K562 (cell line): ENCODE results near the gene ZFYVE19. TPM values are rescaled to one million over a fixed set of nuclear protein-coding genes. Genes with fewer than 3 reads are reported as not detected.

ENCODE experiments used
- C11orf30 ChIP-seq: fragments of 450-650 bp; IDR thresholded peaks from 2 replicates; pipeline ENCODE4 v1.6.1; 2016; ENCODE audit warnings: low read depth, mild to moderate bottlenecking
- CBX1 ChIP-seq: sonication (generic); IDR thresholded peaks from 2 replicates; pipeline ENCODE4 v1.6.1; 2016; ENCODE audit warnings: antibody characterized with exemption, low read depth, mild to moderate bottlenecking
- DIDO1 ChIP-seq: fragments of 450-650 bp; IDR thresholded peaks from 2 replicates; pipeline ENCODE4 v1.6.1; 2016; ENCODE audit warnings: low read depth, missing biosample characterization, missing genetic modification characterization
- FOXA1 ChIP-seq: fragments of 450-650 bp; IDR thresholded peaks from 2 replicates; pipeline ENCODE4 v1.6.1; 2016; ENCODE audit warnings: mild to moderate bottlenecking, borderline replicate concordance
- IRF2 ChIP-seq: sonication (generic); formaldehyde crosslinking; IDR thresholded peaks from 2 replicates; pipeline ENCODE4 v1.8.1; 2022; ENCODE audit warnings: mild to moderate bottlenecking, missing genetic modification reagents
- KHSRP ChIP-seq: fragments of 450-650 bp; IDR thresholded peaks from 2 replicates; pipeline ENCODE4 v1.6.1; 2017
- MAFF ChIP-seq: IDR thresholded peaks from 2 replicates; pipeline ENCODE4 v1.6.1; 2012; ENCODE audit warnings: low read length, improper control_type of control experiment
- MCM2 ChIP-seq: fragments of 450-650 bp; IDR thresholded peaks from 2 replicates; pipeline ENCODE4 v1.6.1; 2017; ENCODE audit warnings: low read depth, mild to moderate bottlenecking
- MED1 ChIP-seq: sonication (generic); formaldehyde crosslinking; IDR thresholded peaks from 2 replicates; pipeline ENCODE4 v1.8.1; 2023; ENCODE audit warnings: missing genetic modification reagents, borderline replicate concordance
- NCOR1 ChIP-seq: fragments of 450-650 bp; IDR thresholded peaks from 2 replicates; pipeline ENCODE4 v1.6.1; 2016; ENCODE audit warnings: mild to moderate bottlenecking, moderate library complexity
- NFIC ChIP-seq: fragments of 450-650 bp; IDR thresholded peaks from 2 replicates; pipeline ENCODE4 v1.6.1; 2017; ENCODE audit warnings: mild to moderate bottlenecking, inconsistent platforms
- NFRKB ChIP-seq: fragments of 450-650 bp; IDR thresholded peaks from 2 replicates; pipeline ENCODE4 v1.6.1; 2016; ENCODE audit warnings: low read depth
- POLR2H ChIP-seq: IDR thresholded peaks from 2 replicates; pipeline ENCODE4 v1.6.1; 2016; ENCODE audit warnings: missing genetic modification characterization, low read depth, mild to moderate bottlenecking, control low read depth, missing compliant biosample characterization, moderate library complexity
- POLR3G ChIP-seq: IDR thresholded peaks from 2 replicates; pipeline ENCODE4 v1.6.1; 2011; ENCODE audit not compliant: insufficient read length, insufficient replicate concordance; ENCODE audit errors: extremely low read depth
- SIN3B ChIP-seq: fragments of 450-650 bp; IDR thresholded peaks from 2 replicates; pipeline ENCODE4 v1.6.1; 2017; ENCODE audit warnings: low read depth, mild to moderate bottlenecking, moderate library complexity
- SMARCA5 ChIP-seq: fragments of 450-650 bp; IDR thresholded peaks from 2 replicates; pipeline ENCODE4 v1.6.1; 2016
- SNIP1 ChIP-seq: fragments of 450-650 bp; IDR thresholded peaks from 2 replicates; pipeline ENCODE4 v1.7.1; 2017; ENCODE audit warnings: low read depth, mild to moderate bottlenecking
- ZNF133 ChIP-seq: fragments of 250-450 bp; sonication (Bioruptor Pico); IDR thresholded peaks from 2 replicates; pipeline ENCODE4 v1.4.0; 2020; ENCODE audit warnings: mild to moderate bottlenecking
- ZNF316 ChIP-seq: fragments of 450-650 bp; IDR thresholded peaks from 2 replicates; pipeline ENCODE4 v1.6.1; 2016
- polyA plus RNA-seq, 8 experiments: library from polyadenylated mRNA; depleted of rRNA in 4 of 8; stranded (reverse) in 5 of 8; unstranded in 3 of 8; fragments of >200 nt; fragmentation: Nextera tagmentation in 2 of 8; fragmentation: Illumina TruSeq in 1 of 8; extraction: Ambion mirVana in 2 of 8; extraction: Trizol in 1 of 8; gene quantifications; 2 replicates each; pipeline versions ENCODE4 v1.2.1 to v1.2.3, GENCODE V29; 2011 to 2014; ENCODE audit warnings: inconsistent platforms in 1 of 8, missing spikeins in 1 of 8
- total RNA-seq, 7 experiments: library from RNA; depleted of rRNA in 6 of 7; stranded (reverse); fragments of >200 nt in 6 of 7; fragmentation: Illumina TruSeq in 2 of 7; extraction: Trizol in 2 of 7; gene quantifications; 2 replicates each; pipeline versions ENCODE4 v1.2.1 to v1.2.3, GENCODE V29; 2011 to 2021; ENCODE audit warnings: low replicate concordance in 1 of 7
- TF ChIP-seq, protein P1 (sequence below): fragments of 250-450 bp; sonication (Bioruptor Pico); IDR thresholded peaks from 2 replicates; pipeline ENCODE4 v1.4.0; 2020; ENCODE audit warnings: mild to moderate bottlenecking, moderate library complexity
- TF ChIP-seq, protein P2 (sequence below), 2 experiments: IDR thresholded peaks; 2 replicates each; pipeline ENCODE4 v1.6.1; 2011; ENCODE audit warnings: borderline replicate concordance in 1 of 2, control low read depth in 1 of 2, low read depth in 1 of 2, low read length in 1 of 2, mild to moderate bottlenecking in 1 of 2, mixed read lengths in 1 of 2, moderate library complexity in 1 of 2; ENCODE audit not compliant: insufficient read depth in 1 of 2, insufficient read length in 1 of 2, poor library complexity in 1 of 2, severe bottlenecking in 1 of 2; ENCODE audit errors: extremely low read depth in 1 of 2
- TF ChIP-seq, protein P3 (sequence below): sonication (generic); formaldehyde crosslinking; IDR thresholded peaks from 2 replicates; pipeline ENCODE4 v1.8.1; 2023; ENCODE audit warnings: mild to moderate bottlenecking, missing genetic modification reagents

ZFYVE19 gene
- total and polyA plus RNA-seq, 9 of the 15 experiments (the other 6 are each of a cell fraction or from before 2014, with no cell fraction given), result 1.5 to 36.8 (median 19.9) TPM

DNA sequence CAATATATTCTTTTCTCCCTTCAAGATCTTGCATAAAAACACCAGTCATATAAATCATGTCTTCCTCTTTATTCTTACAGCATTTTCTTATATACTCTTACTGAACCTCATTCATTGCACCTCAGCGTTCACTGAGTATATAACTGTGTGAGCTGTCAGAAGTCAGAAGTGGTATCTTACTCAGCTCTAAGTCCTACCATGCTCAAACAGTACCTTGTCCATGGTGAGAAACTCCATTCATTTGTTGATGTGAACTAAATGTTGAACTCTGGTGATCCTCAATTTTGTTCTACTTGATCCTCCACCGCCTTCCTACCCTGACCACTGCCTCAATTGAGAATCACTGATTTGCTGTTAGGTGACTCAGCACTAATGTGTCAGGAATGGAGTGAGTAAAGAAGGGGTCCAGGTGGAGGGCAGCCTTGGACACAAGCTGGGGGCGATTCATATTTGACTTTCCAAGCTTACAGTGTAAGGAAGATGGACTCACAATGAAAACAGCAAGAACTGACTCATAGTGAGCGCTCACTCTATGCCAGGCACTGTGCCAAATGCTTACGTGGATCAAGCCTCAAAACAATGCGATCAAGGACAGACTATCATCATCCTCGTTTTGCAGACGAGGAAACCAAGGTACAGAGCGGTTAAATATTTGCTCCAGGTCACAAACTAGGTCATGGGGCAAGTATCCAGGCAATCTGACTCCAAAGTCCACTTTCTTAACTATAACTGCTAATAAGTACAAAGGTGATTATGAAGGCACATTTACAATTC, 13.5 kb upstream of the ZFYVE19 start (continued):
- TF ChIP-seq, protein P1, sequence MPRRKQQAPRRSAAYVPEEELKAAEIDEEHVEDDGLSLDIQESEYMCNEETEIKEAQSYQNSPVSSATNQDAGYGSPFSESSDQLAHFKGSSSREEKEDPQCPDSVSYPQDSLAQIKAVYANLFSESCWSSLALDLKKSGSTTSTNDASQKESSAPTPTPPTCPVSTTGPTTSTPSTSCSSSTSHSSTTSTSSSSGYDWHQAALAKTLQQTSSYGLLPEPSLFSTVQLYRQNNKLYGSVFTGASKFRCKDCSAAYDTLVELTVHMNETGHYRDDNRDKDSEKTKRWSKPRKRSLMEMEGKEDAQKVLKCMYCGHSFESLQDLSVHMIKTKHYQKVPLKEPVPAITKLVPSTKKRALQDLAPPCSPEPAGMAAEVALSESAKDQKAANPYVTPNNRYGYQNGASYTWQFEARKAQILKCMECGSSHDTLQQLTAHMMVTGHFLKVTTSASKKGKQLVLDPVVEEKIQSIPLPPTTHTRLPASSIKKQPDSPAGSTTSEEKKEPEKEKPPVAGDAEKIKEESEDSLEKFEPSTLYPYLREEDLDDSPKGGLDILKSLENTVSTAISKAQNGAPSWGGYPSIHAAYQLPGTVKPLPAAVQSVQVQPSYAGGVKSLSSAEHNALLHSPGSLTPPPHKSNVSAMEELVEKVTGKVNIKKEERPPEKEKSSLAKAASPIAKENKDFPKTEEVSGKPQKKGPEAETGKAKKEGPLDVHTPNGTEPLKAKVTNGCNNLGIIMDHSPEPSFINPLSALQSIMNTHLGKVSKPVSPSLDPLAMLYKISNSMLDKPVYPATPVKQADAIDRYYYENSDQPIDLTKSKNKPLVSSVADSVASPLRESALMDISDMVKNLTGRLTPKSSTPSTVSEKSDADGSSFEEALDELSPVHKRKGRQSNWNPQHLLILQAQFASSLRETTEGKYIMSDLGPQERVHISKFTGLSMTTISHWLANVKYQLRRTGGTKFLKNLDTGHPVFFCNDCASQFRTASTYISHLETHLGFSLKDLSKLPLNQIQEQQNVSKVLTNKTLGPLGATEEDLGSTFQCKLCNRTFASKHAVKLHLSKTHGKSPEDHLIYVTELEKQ (CRISPR knock-in tag), result no peak
- TF ChIP-seq SNIP1 (no peak), IRF2 (CRISPR knock-in tag) (no peak), NCOR1 (no peak), MED1 (CRISPR knock-in tag) (no peak), MAFF (peak; percentile 70; the same call in 1 of the 2 replicates), MCM2 (no peak), POLR3G (no peak), SMARCA5 (no peak), DIDO1 (no peak), ZNF133 (CRISPR knock-in tag) (no peak), C11orf30 (peak; percentile 62), SIN3B (no peak), POLR2H (tag) (no peak), KHSRP (no peak), CBX1 (no peak), FOXA1 (no peak), NFIC (peak; percentile 85), NFRKB (no peak), ZNF316 (peak; percentile 79)
- TF ChIP-seq, protein P2, sequence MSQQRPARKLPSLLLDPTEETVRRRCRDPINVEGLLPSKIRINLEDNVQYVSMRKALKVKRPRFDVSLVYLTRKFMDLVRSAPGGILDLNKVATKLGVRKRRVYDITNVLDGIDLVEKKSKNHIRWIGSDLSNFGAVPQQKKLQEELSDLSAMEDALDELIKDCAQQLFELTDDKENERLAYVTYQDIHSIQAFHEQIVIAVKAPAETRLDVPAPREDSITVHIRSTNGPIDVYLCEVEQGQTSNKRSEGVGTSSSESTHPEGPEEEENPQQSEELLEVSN (IDR thresholded peaks at IDR 0.05; ENCODE audit: borderline replicate concordance in 1 of 2, extremely low read depth in 1 of 2, insufficient read depth in 1 of 2, insufficient read length in 1 of 2, low read depth in 1 of 2, low read length in 1 of 2, poor library complexity in 1 of 2, severe bottlenecking in 1 of 2), result no peak
- TF ChIP-seq, protein P3, sequence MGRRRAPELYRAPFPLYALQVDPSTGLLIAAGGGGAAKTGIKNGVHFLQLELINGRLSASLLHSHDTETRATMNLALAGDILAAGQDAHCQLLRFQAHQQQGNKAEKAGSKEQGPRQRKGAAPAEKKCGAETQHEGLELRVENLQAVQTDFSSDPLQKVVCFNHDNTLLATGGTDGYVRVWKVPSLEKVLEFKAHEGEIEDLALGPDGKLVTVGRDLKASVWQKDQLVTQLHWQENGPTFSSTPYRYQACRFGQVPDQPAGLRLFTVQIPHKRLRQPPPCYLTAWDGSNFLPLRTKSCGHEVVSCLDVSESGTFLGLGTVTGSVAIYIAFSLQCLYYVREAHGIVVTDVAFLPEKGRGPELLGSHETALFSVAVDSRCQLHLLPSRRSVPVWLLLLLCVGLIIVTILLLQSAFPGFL (CRISPR knock-in tag), result no peak
